GM23248 (cell line): ENCODE data around the gene FRMD3.

Experiments used
- EZH2 ChIP-seq: fragments of 200-600 bp; sonication (generic); IDR thresholded peaks from 2 replicates; pipeline ENCODE4 v1.6.1; 2018; ENCODE audit warnings: antibody characterized with exemption, mild to moderate bottlenecking; ENCODE audit not compliant: insufficient read depth, poor library complexity, severe bottlenecking
- EZH2phosphoT487 ChIP-seq: fragments of 200-600 bp; sonication (generic); IDR thresholded peaks from 2 replicates; pipeline ENCODE4 v1.6.1; 2018; ENCODE audit warnings: antibody characterized with exemption, moderate library complexity, mild to moderate bottlenecking, low read depth; ENCODE audit not compliant: insufficient read depth

DNA sequence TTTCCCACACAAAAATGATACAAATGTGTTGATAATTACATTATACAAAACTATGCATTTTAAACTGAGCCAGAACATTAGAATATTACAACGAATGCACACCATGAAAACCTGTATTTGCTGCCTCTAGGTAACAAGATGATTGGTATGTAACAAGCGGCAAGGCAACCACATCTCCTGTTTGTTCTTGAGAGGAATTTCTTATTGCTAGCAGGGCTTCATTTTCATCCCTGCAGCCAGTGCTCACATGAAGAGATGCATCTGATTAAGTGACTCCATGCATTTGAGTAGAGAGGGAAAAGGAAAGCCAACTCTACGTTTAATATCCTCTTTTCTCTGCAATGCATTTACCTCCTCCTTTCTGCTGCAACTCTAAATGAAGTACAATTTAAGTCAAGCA, 36.6 kb downstream of the FRMD3 start:
- TF ChIP-seq EZH2phosphoT487 (no peak), EZH2 (no peak)
